Neural crest cell (in vitro differentiated cells): ENCODE data around the gene PPP1R27. TPM values are rescaled to one million over a fixed set of nuclear protein-coding genes. Genes with fewer than 3 reads are reported as not detected.

Experiments used
- DNase-seq: peaks from one replicate; pipeline ENCODE4 v3.0.0; 2021; ENCODE audit warnings: low read depth, mixed read lengths, low spot score
- H3K27ac Mint-ChIP-seq: one replicate; pipeline ENCODE4 v1.8.0; 2021; ENCODE audit warnings: mild to moderate bottlenecking, mixed read lengths; ENCODE audit not compliant: unreplicated experiment
- H3K27me3 Mint-ChIP-seq: 2 replicates; pipeline ENCODE4 v1.8.0; 2021; ENCODE audit warnings: low read depth, mild to moderate bottlenecking, mixed read lengths
- H3K36me3 Mint-ChIP-seq: 2 replicates; pipeline ENCODE4 v1.8.0; 2021; ENCODE audit warnings: low read depth, mild to moderate bottlenecking, mixed read lengths
- H3K4me1 Mint-ChIP-seq: 2 replicates; pipeline ENCODE4 v1.8.0; 2021; ENCODE audit warnings: mixed read lengths
- H3K4me3 Mint-ChIP-seq: one replicate; pipeline ENCODE4 v1.8.0; 2021; ENCODE audit warnings: mild to moderate bottlenecking, mixed read lengths
- H3K9me3 Mint-ChIP-seq: 2 replicates; pipeline ENCODE4 v1.8.0; 2021; ENCODE audit warnings: mixed read lengths
- total RNA-seq: library from RNA; stranded (reverse); gene quantifications from 2 replicates; pipeline ENCODE4 v1.2.1, GENCODE V29; 2021
- TF ChIP-seq, protein P1 (sequence below): fragments of 200-600 bp; sonication (generic); conservative IDR thresholded peaks from 2 replicates; pipeline ENCODE4 v1.5.0; 2021; ENCODE audit warnings: antibody characterized with exemption, mild to moderate bottlenecking

PPP1R27 gene
- total RNA-seq, 1 donor from 2014 or later, result not detected

- H3K36me3 Mint-ChIP-seq, result no peaks in the 10 kb centered on the region
- no peaks in the 10 kb centered on the region for H3K4me1 Mint-ChIP-seq
- no peak overlapping the region for H3K27ac Mint-ChIP-seq
- TF ChIP-seq, protein P1, sequence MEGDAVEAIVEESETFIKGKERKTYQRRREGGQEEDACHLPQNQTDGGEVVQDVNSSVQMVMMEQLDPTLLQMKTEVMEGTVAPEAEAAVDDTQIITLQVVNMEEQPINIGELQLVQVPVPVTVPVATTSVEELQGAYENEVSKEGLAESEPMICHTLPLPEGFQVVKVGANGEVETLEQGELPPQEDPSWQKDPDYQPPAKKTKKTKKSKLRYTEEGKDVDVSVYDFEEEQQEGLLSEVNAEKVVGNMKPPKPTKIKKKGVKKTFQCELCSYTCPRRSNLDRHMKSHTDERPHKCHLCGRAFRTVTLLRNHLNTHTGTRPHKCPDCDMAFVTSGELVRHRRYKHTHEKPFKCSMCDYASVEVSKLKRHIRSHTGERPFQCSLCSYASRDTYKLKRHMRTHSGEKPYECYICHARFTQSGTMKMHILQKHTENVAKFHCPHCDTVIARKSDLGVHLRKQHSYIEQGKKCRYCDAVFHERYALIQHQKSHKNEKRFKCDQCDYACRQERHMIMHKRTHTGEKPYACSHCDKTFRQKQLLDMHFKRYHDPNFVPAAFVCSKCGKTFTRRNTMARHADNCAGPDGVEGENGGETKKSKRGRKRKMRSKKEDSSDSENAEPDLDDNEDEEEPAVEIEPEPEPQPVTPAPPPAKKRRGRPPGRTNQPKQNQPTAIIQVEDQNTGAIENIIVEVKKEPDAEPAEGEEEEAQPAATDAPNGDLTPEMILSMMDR, result no peak
- peak overlapping the region; percentile 27 for H3K4me3 Mint-ChIP-seq
- no peak for DNase-seq
- no peaks in the 10 kb centered on the region for H3K27me3 Mint-ChIP-seq
- H3K9me3 Mint-ChIP-seq, result no peaks in the 10 kb centered on the region
These were observed 17.4 kb upstream of the PPP1R27 start for GRCh38 chr17:81852237-81852636.

- no peak overlapping the region for H3K27ac Mint-ChIP-seq
- TF ChIP-seq, protein P1, result no peak
- no peaks in the 10 kb centered on the region for H3K4me1 Mint-ChIP-seq
- no peaks in the 10 kb centered on the region for H3K36me3 Mint-ChIP-seq
- H3K4me3 Mint-ChIP-seq, result no peak overlapping the region
- H3K27me3 Mint-ChIP-seq, result no peaks in the 10 kb centered on the region
- DNase-seq, result no peak
- H3K9me3 Mint-ChIP-seq, result no peaks in the 10 kb centered on the region
These were observed 16.6 kb upstream of the PPP1R27 start for GRCh38 chr17:81851423-81851822.

GRCh38 chr17:81849457-81849856, 14.6 kb upstream of the PPP1R27 start:
- Mint-ChIP-seq H3K4me3 (no peak overlapping the region), H3K9me3 (no peaks in the 10 kb centered on the region), H3K4me1 (no peaks in the 10 kb centered on the region), H3K27ac (no peak overlapping the region), H3K27me3 (no peaks in the 10 kb centered on the region), H3K36me3 (no peaks in the 10 kb centered on the region)
- DNase-seq, result no peak
- TF ChIP-seq, protein P1, result no peak

GRCh38 chr17:81846743-81847689, 12.2 kb upstream of the PPP1R27 start:
- Mint-ChIP-seq H3K27ac (no peak overlapping the region), H3K36me3 (no peaks in the 10 kb centered on the region)

DNA sequence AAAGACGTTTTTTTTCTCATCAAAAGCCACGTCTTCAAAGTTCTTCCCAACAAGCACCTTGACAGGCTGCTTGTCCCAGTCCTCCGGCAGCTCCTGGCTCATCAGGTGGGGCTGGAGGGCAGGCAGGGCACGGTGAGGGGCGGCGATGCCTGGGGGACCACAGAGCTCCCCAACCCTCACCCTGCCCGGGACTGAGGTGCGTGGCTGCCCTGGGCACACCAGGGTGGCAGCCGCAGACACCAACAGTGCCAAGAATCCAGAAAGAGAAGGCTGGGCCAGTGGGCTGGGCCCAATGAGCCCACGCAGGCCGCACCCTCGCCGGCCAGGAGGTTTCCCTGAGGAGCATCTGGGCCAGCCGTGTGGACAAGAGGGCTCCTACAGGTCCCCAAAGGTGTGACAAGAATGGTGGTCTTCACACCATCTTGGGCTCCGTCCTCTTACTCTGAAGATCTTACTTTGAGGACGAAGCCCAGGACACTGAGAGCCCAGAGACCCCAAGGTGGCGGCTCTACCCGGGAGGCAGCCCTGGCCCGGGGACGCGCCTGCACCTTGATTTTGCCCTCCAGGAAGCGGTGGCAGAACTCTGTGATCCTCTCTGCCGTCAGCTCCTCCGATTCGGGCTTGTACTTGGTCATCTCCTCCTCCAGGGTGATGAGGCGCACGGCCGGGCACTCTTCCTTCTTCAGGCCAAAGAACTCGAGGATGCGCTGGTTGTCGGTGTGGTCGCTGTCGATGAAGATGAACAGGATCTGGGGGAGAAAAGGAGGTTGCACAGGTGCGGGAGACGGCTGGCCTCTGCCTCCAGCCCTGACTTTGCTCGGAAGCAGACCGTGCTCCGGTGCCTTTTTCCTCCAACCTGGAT, 11.3 kb upstream of the PPP1R27 start:
- no peaks in the 10 kb centered on the region for H3K27me3 Mint-ChIP-seq
- H3K36me3 Mint-ChIP-seq, result no peaks in the 10 kb centered on the region
- no peak for DNase-seq
- no peak overlapping the region for H3K4me3 Mint-ChIP-seq
- H3K9me3 Mint-ChIP-seq, result no peaks in the 10 kb centered on the region
- peak overlapping the region; percentile 57 for H3K27ac Mint-ChIP-seq
- H3K4me1 Mint-ChIP-seq, result no peaks in the 10 kb centered on the region
- TF ChIP-seq, protein P1, result no peak

More at GRCh38 chr17:81846743-81847689, 12.2 kb upstream of the PPP1R27 start:
- H3K27me3 Mint-ChIP-seq, result no peaks in the 10 kb centered on the region
- DNase-seq, result no peak
- TF ChIP-seq, protein P1, result no peak
- no peaks in the 10 kb centered on the region for H3K4me1 Mint-ChIP-seq
- H3K4me3 Mint-ChIP-seq, result no peak overlapping the region
- H3K9me3 Mint-ChIP-seq, result no peaks in the 10 kb centered on the region
